ENCODE results near the gene AMMECR1L. TPM values are rescaled to one million over a fixed set of nuclear protein-coding genes. Genes with fewer than 3 reads are reported as not detected.

The AMMECR1L gene
- total RNA-seq, 2 donors from 2014 or later: 20.6 to 24.9 TPM

- Mint-ChIP-seq H3K27ac (no peak overlapping the region), H3K27me3 (no peaks in the 10 kb centered on the region), H3K4me3 (no peak overlapping the region), H3K9me3 (no peaks in the 10 kb centered on the region), H3K4me1 (ENCODE audit: low read depth in 2 of 2) (peaks cover 38 to 42% of the 10 kb centered on the region in 2 donors), H3K36me3 (peaks cover 16% of the 10 kb centered on the region)
- ATAC-seq (no peak), DNase-seq (ENCODE audit: low spot score) (no peak)
Observed at GRCh38 chr2:127877626-127878025, 8.1 kb downstream of the AMMECR1L start.

GRCh38 chr2:127877136-127877535 lies 8.6 kb downstream of the AMMECR1L start:
- H3K27ac Mint-ChIP-seq: no peak overlapping the region
- H3K36me3 Mint-ChIP-seq: peaks cover 19% of the 10 kb centered on the region
- no peak for DNase-seq (ENCODE audit: low spot score)
- peaks cover 42 to 45% of the 10 kb centered on the region in 2 donors for H3K4me1 Mint-ChIP-seq (ENCODE audit: low read depth in 2 of 2)
- no peaks in the 10 kb centered on the region for H3K27me3 Mint-ChIP-seq
- ATAC-seq: no peak
- no peaks in the 10 kb centered on the region for H3K9me3 Mint-ChIP-seq
- H3K4me3 Mint-ChIP-seq: no peak overlapping the region

GRCh38 chr2:127874378-127875269 lies 11.1 kb downstream of the AMMECR1L start:
- Mint-ChIP-seq H3K4me3 (no peak overlapping the region), H3K27ac (peak overlapping the region; percentile 28 to 69), H3K4me1 (ENCODE audit: low read depth in 2 of 2) (peaks cover 33 to 41% of the 10 kb centered on the region in 2 donors), H3K27me3 (no peaks in the 10 kb centered on the region), H3K36me3 (peaks cover 20% of the 10 kb centered on the region), H3K9me3 (no peaks in the 10 kb centered on the region)
- DNase-seq (ENCODE audit: low spot score) (no peak), ATAC-seq (peak; percentile 70 to 75)

- H3K27ac Mint-ChIP-seq: no peak overlapping the region
- no peaks in the 10 kb centered on the region for H3K27me3 Mint-ChIP-seq
- H3K9me3 Mint-ChIP-seq: no peaks in the 10 kb centered on the region
- H3K4me1 Mint-ChIP-seq (ENCODE audit: low read depth in 2 of 2): peaks cover 26 to 33% of the 10 kb centered on the region in 2 donors
- no peak for ATAC-seq
- peaks cover 20% of the 10 kb centered on the region for H3K36me3 Mint-ChIP-seq
- no peak overlapping the region for H3K4me3 Mint-ChIP-seq
- no peak for DNase-seq (ENCODE audit: low spot score)
Observed at GRCh38 chr2:127873707-127874303, 12.0 kb downstream of the AMMECR1L start.

- no peaks in the 10 kb centered on the region for H3K27me3 Mint-ChIP-seq
- no peaks in the 10 kb centered on the region for H3K9me3 Mint-ChIP-seq
- peaks cover 26 to 27% of the 10 kb centered on the region in 2 donors for H3K4me1 Mint-ChIP-seq (ENCODE audit: low read depth in 2 of 2)
- no peak for ATAC-seq
- H3K4me3 Mint-ChIP-seq: no peak overlapping the region
- DNase-seq (ENCODE audit: low spot score): no peak
- H3K36me3 Mint-ChIP-seq: peaks cover 24% of the 10 kb centered on the region
- H3K27ac Mint-ChIP-seq: no peak overlapping the region
Observed at GRCh38 chr2:127872354-127872753, 13.4 kb downstream of the AMMECR1L start.

GRCh38 chr2:127865926-127866325 lies 19.8 kb downstream of the AMMECR1L start:
- no peak for ATAC-seq
- Mint-ChIP-seq H3K4me1 (ENCODE audit: low read depth in 2 of 2) (peaks cover 0 to 7% of the 10 kb centered on the region in 2 donors), H3K27ac (no peak overlapping the region), H3K4me3 (no peak overlapping the region), H3K36me3 (peaks cover 11% of the 10 kb centered on the region), H3K9me3 (no peaks in the 10 kb centered on the region), H3K27me3 (no peaks in the 10 kb centered on the region)
- DNase-seq (ENCODE audit: low spot score): no peak

- Mint-ChIP-seq H3K27me3 (no peaks in the 10 kb centered on the region), H3K9me3 (no peaks in the 10 kb centered on the region), H3K4me1 (ENCODE audit: low read depth in 2 of 2) (peaks cover 0 to 11% of the 10 kb centered on the region in 2 donors), H3K4me3 (no peak overlapping the region), H3K27ac (no peak overlapping the region), H3K36me3 (peaks cover 11% of the 10 kb centered on the region)
- DNase-seq (ENCODE audit: low spot score) (no peak), ATAC-seq (no peak)
Observed at GRCh38 chr2:127864877-127865276, 20.9 kb downstream of the AMMECR1L start.

GRCh38 chr2:127862228-127862627 lies 23.5 kb downstream of the AMMECR1L start:
- H3K27me3 Mint-ChIP-seq: no peaks in the 10 kb centered on the region
- H3K4me1 Mint-ChIP-seq (ENCODE audit: low read depth in 2 of 2): peaks cover 5 to 19% of the 10 kb centered on the region in 2 donors
- ATAC-seq (no peak), DNase-seq (ENCODE audit: low spot score) (no peak)
- no peak overlapping the region for H3K27ac Mint-ChIP-seq
- peaks cover 12% of the 10 kb centered on the region for H3K36me3 Mint-ChIP-seq
- no peak overlapping the region for H3K4me3 Mint-ChIP-seq
- H3K9me3 Mint-ChIP-seq: no peaks in the 10 kb centered on the region

- no peak for ATAC-seq
- Mint-ChIP-seq H3K27me3 (no peaks in the 10 kb centered on the region), H3K36me3 (peaks cover 9% of the 10 kb centered on the region), H3K27ac (no peak overlapping the region), H3K9me3 (no peaks in the 10 kb centered on the region), H3K4me1 (ENCODE audit: low read depth in 2 of 2) (peaks cover 6 to 23% of the 10 kb centered on the region in 2 donors), H3K4me3 (no peak overlapping the region)
- no peak for DNase-seq (ENCODE audit: low spot score)
Observed at GRCh38 chr2:127860130-127860529, 25.6 kb downstream of the AMMECR1L start.

- no peak for ATAC-seq
- no peaks in the 10 kb centered on the region for H3K27me3 Mint-ChIP-seq
Observed at GRCh38 chr2:127859712-127860085, 26.1 kb downstream of the AMMECR1L start.

GRCh38 chr2:127857265-127857808 lies 28.4 kb downstream of the AMMECR1L start:
- DNase-seq (ENCODE audit: low spot score): no peak
- no peak for ATAC-seq
- no peaks in the 10 kb centered on the region for H3K27me3 Mint-ChIP-seq
- H3K4me3 Mint-ChIP-seq: peak overlapping the region; percentile 94
- peaks cover 9% of the 10 kb centered on the region for H3K36me3 Mint-ChIP-seq
- peak overlapping the region; percentile 71 to 93 for H3K27ac Mint-ChIP-seq
- H3K4me1 Mint-ChIP-seq (ENCODE audit: low read depth in 2 of 2): peaks cover 24 to 32% of the 10 kb centered on the region in 2 donors
- H3K9me3 Mint-ChIP-seq: no peaks in the 10 kb centered on the region

More at GRCh38 chr2:127859712-127860085, 26.1 kb downstream of the AMMECR1L start:
- H3K9me3 Mint-ChIP-seq: no peaks in the 10 kb centered on the region
- H3K4me1 Mint-ChIP-seq (ENCODE audit: low read depth in 2 of 2): peaks cover 6 to 20% of the 10 kb centered on the region in 2 donors
- peaks cover 5% of the 10 kb centered on the region for H3K36me3 Mint-ChIP-seq
- no peak overlapping the region for H3K4me3 Mint-ChIP-seq
- DNase-seq (ENCODE audit: low spot score): no peak
- H3K27ac Mint-ChIP-seq: no peak overlapping the region

- Mint-ChIP-seq H3K9me3 (no peaks in the 10 kb centered on the region), H3K4me3 (no peak overlapping the region), H3K36me3 (peaks cover 21% of the 10 kb centered on the region), H3K27ac (peak overlapping the region in 1 of 2 donors; percentile 25), H3K27me3 (no peaks in the 10 kb centered on the region), H3K4me1 (ENCODE audit: low read depth in 2 of 2) (peaks cover 28 to 29% of the 10 kb centered on the region in 2 donors)
- DNase-seq (ENCODE audit: low spot score) (no peak), ATAC-seq (no peak)
Observed at GRCh38 chr2:127853671-127854070, 32.1 kb downstream of the AMMECR1L start.

- no peaks in the 10 kb centered on the region for H3K27me3 Mint-ChIP-seq
- peaks cover 21 to 25% of the 10 kb centered on the region in 2 donors for H3K4me1 Mint-ChIP-seq (ENCODE audit: low read depth in 2 of 2)
- DNase-seq (ENCODE audit: low spot score) (no peak), ATAC-seq (no peak)
- no peaks in the 10 kb centered on the region for H3K9me3 Mint-ChIP-seq
- no peak overlapping the region for H3K27ac Mint-ChIP-seq
- H3K4me3 Mint-ChIP-seq: no peak overlapping the region
- H3K36me3 Mint-ChIP-seq: peaks cover 17% of the 10 kb centered on the region
Observed at GRCh38 chr2:127852388-127852787, 33.4 kb downstream of the AMMECR1L start.

- no peak for ATAC-seq
- Mint-ChIP-seq H3K9me3 (no peaks in the 10 kb centered on the region), H3K27me3 (no peaks in the 10 kb centered on the region), H3K36me3 (peaks cover 13% of the 10 kb centered on the region), H3K4me3 (no peak overlapping the region), H3K27ac (no peak overlapping the region), H3K4me1 (ENCODE audit: low read depth in 2 of 2) (peaks cover 2 to 7% of the 10 kb centered on the region in 2 donors)
- no peak for DNase-seq (ENCODE audit: low spot score)
Observed at GRCh38 chr2:127847931-127848330, 37.8 kb downstream of the AMMECR1L start.
